HepG2 (cell line): ENCODE results near the gene RIMBP3C. TPM values are rescaled to one million over a fixed set of nuclear protein-coding genes. Genes with fewer than 3 reads are reported as not detected.

Experiments used
- HBP1 ChIP-seq: IDR thresholded peaks from 2 replicates; pipeline ENCODE4 v1.6.1; 2016; ENCODE audit warnings: low read depth, control low read depth
- IKZF1 ChIP-seq: fragments of 450-650 bp; IDR thresholded peaks from 2 replicates; pipeline ENCODE4 v1.7.1; 2016
- LCORL ChIP-seq, 2 experiments: fragments of 450-650 bp in 1 of 2; sonication (generic) in 1 of 2; formaldehyde crosslinking in 1 of 2; IDR thresholded peaks; 2 replicates each; pipeline versions ENCODE4 v1.5.0 to v1.6.1; 2017 to 2020; ENCODE audit warnings: antibody characterized with exemption in 1 of 2, missing genetic modification reagents in 1 of 2
- NR0B2 ChIP-seq: sonication (generic); formaldehyde crosslinking; IDR thresholded peaks from 2 replicates; pipeline ENCODE4 v1.4.0; 2020; ENCODE audit warnings: mild to moderate bottlenecking, missing genetic modification reagents
- POGK ChIP-seq: sonication (generic); formaldehyde crosslinking; conservative IDR thresholded peaks from 2 replicates; pipeline ENCODE4 v1.8.0; 2022; ENCODE audit warnings: mild to moderate bottlenecking, moderate library complexity, missing genetic modification reagents
- SRSF4 ChIP-seq: fragments of 200-400 bp; formaldehyde crosslinking; IDR thresholded peaks from one replicate; pipeline ENCODE4 v1.6.1; 2018; ENCODE audit warnings: mild to moderate bottlenecking, low read depth, low read length, moderate library complexity; ENCODE audit not compliant: poor library complexity, severe bottlenecking
- THAP11 ChIP-seq: IDR thresholded peaks from 2 replicates; pipeline ENCODE4 v1.6.1; 2016; ENCODE audit warnings: missing biosample characterization, missing genetic modification reagents
- ZFX ChIP-seq: sonication (generic); formaldehyde crosslinking; IDR thresholded peaks from 2 replicates; pipeline ENCODE4 v1.4.0; 2020; ENCODE audit warnings: mild to moderate bottlenecking, low read depth, missing genetic modification reagents, moderate library complexity
- ZNF224 ChIP-seq: sonication (generic); formaldehyde crosslinking; IDR thresholded peaks from 2 replicates; pipeline ENCODE4 v1.5.0; 2020; ENCODE audit warnings: mild to moderate bottlenecking, missing genetic modification reagents
- ZNF333 ChIP-seq: sonication (generic); formaldehyde crosslinking; IDR thresholded peaks from 2 replicates; pipeline ENCODE4 v1.4.0; 2020; ENCODE audit warnings: mild to moderate bottlenecking, missing genetic modification reagents, borderline replicate concordance
- ZNF407 ChIP-seq: sonication (generic); formaldehyde crosslinking; IDR thresholded peaks from one replicate; pipeline ENCODE4 v1.5.1; 2020; ENCODE audit warnings: mild to moderate bottlenecking, missing genetic modification reagents; ENCODE audit errors: not compliant biosample characterization
- ZSCAN5A ChIP-seq: sonication (generic); formaldehyde crosslinking; IDR thresholded peaks from 2 replicates; pipeline ENCODE4 v1.8.0; 2022; ENCODE audit warnings: mild to moderate bottlenecking, missing genetic modification reagents, borderline replicate concordance
- polyA plus RNA-seq, 8 experiments: library from polyadenylated mRNA; depleted of rRNA in 3 of 8; stranded (reverse) in 7 of 8; unstranded in 1 of 8; fragments of >200 nt; fragmentation: Illumina TruSeq in 4 of 8; extraction: Trizol in 4 of 8; gene quantifications; 2 replicates each; pipeline versions ENCODE4 v1.2.1 to v1.2.3, GENCODE V29; 2011 to 2016; ENCODE audit warnings: low read depth in 4 of 8, missing spikeins in 1 of 8, mixed read lengths in 1 of 8; ENCODE audit not compliant: insufficient read depth in 1 of 8
- total RNA-seq, 5 experiments: library from RNA; depleted of rRNA; stranded (reverse); fragments of >200 nt; fragmentation: Illumina TruSeq; extraction: Trizol; gene quantifications; 2 replicates each; pipeline ENCODE4 v1.2.3, GENCODE V29; 2016; ENCODE audit warnings: low read depth in 1 of 5

RIMBP3C gene
- total and polyA plus RNA-seq, 2 of the 13 experiments (the other 11 are each of a cell fraction or from before 2014, with no cell fraction given), result 0.15 TPM; not detected in 1

GRCh38 chr22:21567456-21568346 is 16.4 kb upstream of the RIMBP3C start, which contains the start of gene UBE2L3 (continued):
- TF ChIP-seq ZNF333 (CRISPR knock-in tag) (peak; percentile 23; the same call in 1 of the 2 replicates), ZNF407 (CRISPR knock-in tag) (peak; percentile 80), LCORL (IDR thresholded peaks at IDR 0.05) (peak; percentile 90), LCORL (CRISPR knock-in tag; IDR thresholded peaks at IDR 0.05) (no peak), NR0B2 (CRISPR knock-in tag) (no peak), THAP11 (CRISPR knock-in tag) (peak; percentile 86), ZFX (CRISPR knock-in tag) (peak; percentile 100), SRSF4 (no peak), IKZF1 (no peak), POGK (CRISPR knock-in tag) (peak; percentile 80; the same call in 1 of the 2 replicates), ZNF224 (CRISPR knock-in tag) (peak; percentile 84), HBP1 (CRISPR knock-in tag) (no peak), ZSCAN5A (CRISPR knock-in tag) (no peak; the same call in 1 of the 2 replicates)
